GM20000 (cell line): Measurements from ENCODE around the gene PDZK1.
"Not testable (repeated sequence)": the region's sequence is repeated elsewhere in the genome, so short reads cannot be mapped to it uniquely, and the experiment has no call there.

ENCODE experiments used
- DNase-seq: peaks from one replicate; pipeline ENCODE4 v3.0.0; 2012; ENCODE audit warnings: low spot score
- CTCF ChIP-seq: IDR thresholded peaks from 2 replicates; pipeline ENCODE4 v1.5.1; 2012; ENCODE audit warnings: mild to moderate bottlenecking, control low read depth; ENCODE audit errors: extremely low read depth, missing control alignments

PDZK1 gene

GRCh38 chr1:145730467-145730866 is 23.3 kb upstream of the PDZK1 start:
- no peak for TF ChIP-seq CTCF
- DNase-seq = no peak

GRCh38 chr1:145729666-145730436 is 22.7 kb upstream of the PDZK1 start:
- no peak for DNase-seq

GRCh38 chr1:145729196-145729595 is 22.0 kb upstream of the PDZK1 start:
- DNase-seq = no peak
- TF ChIP-seq CTCF = no peak

More at GRCh38 chr1:145729666-145730436, 22.7 kb upstream of the PDZK1 start:
- TF ChIP-seq CTCF = no peak

- DNase-seq = not testable (repeated sequence)
Measured at GRCh38 chr1:145726193-145726592, 19.0 kb upstream of the PDZK1 start.

- TF ChIP-seq CTCF = peak; percentile 87
- DNase-seq = peak; percentile 68
Measured at GRCh38 chr1:145720878-145721671, 13.9 kb upstream of the PDZK1 start.

GRCh38 chr1:145720556-145720877 is 13.3 kb upstream of the PDZK1 start:
- TF ChIP-seq CTCF = no peak
- DNase-seq = no peak

- peak; percentile 47 for DNase-seq
- TF ChIP-seq CTCF = no peak
Measured at GRCh38 chr1:145719230-145720079, 12.3 kb upstream of the PDZK1 start, which contains the start of gene CD160. Gene CD160, plus strand, starts transcription at chr1:145719499. Its CDS starts 8,829 bp downstream, at chr1:145728328.

GRCh38 chr1:145718465-145718864 is 11.3 kb upstream of the PDZK1 start:
- not testable (repeated sequence) for DNase-seq
